ENCODE measurements around the gene WDR33.
"Not testable (repeated sequence)": the region's sequence is repeated elsewhere in the genome, so short reads cannot be mapped to it uniquely, and the experiment has no call there.

WDR33 gene

GRCh38 chr2:127810619-127811396, at the start of gene WDR33:
Gene WDR33, minus strand, starts transcription at chr2:127811171. Its CDS starts 40,190 bp downstream, at chr2:127770981.
- DNase-seq, result peak; percentile 98

DNA sequence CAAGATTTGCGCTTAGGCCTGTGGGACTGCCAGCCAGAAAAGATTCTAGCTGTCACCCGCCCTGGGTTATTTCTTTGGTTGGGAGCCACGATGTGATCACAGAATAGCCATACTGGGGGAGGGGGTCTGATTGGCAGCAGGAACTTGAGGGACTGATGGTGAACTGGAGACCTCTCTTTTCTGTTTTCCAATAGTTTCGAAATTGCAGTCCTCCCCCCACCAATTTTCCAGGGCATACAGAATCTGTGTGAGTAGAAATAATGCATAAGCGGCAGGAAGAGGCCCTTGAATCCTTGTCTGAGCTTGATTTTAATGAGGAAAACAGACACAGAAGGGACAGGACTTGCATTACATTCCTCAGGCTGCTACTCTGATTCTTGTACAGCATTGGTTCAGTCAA, 49.2 kb upstream of the WDR33 start:
- DNase-seq, result peak; percentile 37

DNA sequence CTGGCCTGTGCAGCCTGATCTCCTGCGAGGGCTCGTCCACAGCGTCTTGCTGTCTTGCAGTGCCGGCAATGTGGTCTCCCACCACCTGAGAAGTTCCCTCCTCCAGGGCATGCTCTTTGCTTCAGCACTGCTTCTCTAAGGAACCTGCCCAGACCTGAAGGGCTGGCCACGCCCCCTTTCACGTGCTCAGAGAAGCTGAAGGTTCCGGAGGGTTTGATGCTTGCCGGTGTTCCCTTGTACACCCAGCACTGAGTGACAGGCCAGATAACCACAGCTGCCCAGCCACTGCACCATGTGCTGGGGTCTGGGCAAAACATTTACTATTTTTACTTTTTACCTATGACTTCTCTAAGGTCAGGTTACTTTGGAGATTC, 48.7 kb upstream of the WDR33 start:
- peak; percentile 88 for DNase-seq

GRCh38 chr2:127857265-127857808, 46.4 kb upstream of the WDR33 start:
- DNase-seq, result peak; percentile 64

- no peak for DNase-seq
Observed at GRCh38 chr2:127853671-127854070, 42.7 kb upstream of the WDR33 start.

- no peak for DNase-seq
Observed at GRCh38 chr2:127852388-127852787, 41.4 kb upstream of the WDR33 start.

DNA sequence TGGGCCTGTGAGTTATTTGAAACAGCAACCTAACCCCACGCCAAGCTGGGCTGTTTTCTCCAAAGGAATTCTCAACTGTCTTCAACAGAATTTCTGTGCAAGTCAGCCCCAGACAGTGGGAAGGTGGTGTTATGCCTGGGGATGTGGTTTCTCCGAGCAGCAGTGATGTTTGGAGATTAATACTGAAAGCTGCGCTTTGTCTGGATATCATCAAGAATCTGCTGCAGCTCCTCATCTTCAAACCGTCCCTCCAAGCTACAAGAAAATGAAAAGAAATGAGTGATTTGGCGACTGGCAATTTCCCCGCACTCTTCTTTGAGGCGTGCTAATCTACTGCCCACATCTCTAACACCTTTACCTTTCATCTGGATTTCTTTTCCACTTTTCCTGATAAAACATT, 37.0 kb upstream of the WDR33 start:
- no peak for DNase-seq

DNA sequence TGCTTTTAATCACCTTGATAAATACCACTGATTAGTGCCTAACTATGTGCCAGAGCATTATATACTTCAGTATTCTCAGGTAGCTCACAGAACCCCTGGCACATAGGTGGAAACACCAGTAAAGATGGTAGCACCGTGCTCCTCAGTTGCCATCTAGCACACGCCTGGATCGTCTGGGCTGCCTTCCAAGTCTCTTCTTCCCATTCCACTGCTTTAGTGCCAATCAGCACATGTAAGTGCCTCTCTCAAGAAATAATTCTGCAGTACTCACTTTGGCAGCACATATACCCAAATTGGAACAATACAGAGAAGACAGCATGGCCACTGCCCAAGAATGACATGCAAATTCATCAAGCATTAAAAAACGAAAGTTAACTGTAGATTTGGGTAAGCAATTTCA, 34.0 kb upstream of the WDR33 start:
- DNase-seq, result no peak

DNA sequence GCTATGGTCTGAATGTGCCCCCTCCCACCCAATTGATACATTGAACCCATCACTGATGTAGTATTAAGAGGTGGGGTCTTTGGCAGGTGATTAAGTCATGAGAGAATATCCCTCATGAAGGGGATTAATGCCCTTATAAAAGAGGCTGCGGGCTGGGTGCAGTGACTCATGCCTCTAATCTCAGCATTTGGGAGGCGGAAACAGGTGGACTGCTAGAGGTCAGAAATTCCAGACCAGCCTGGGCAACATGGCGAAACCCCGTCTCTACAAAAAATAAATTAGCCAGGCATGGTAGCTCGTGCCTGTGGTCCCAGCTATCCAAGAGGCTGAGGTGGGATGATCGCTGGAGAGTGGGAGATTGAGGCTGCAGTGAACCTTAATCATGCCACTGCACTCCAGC, 32.7 kb upstream of the WDR33 start:
- no peak for DNase-seq

GRCh38 chr2:127841466-127842178, 30.7 kb upstream of the WDR33 start:
- no peak for DNase-seq

- DNase-seq, result no peak
Observed at GRCh38 chr2:127840893-127841292, 29.9 kb upstream of the WDR33 start.

GRCh38 chr2:127834951-127835350, 24.0 kb upstream of the WDR33 start:
- DNase-seq, result no peak

- DNase-seq, result peak; percentile 44
Observed at GRCh38 chr2:127829845-127830246, 18.9 kb upstream of the WDR33 start.

DNA sequence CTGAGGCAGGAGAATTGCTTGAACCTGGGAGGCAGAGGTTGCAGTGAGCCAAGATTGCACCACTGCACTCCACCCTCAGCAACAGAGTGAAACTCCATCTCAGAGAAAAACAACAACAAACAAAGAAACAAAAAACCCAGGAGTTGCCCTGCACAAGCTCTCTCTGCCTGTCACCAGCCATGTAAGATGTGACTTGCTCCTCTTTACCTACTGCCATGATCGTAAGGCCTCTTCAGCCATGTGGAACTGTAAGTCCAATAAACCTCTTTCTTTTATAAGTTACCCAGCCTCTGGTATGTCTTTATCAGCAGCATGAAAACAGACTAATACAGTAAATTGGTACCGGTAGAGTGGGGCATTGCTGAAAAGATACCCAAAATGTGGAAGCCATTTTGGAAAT, 15.7 kb upstream of the WDR33 start:
- not testable (repeated sequence) for DNase-seq

- peak; percentile 16 for DNase-seq
Observed at GRCh38 chr2:127826047-127826446, 15.1 kb upstream of the WDR33 start.

DNA sequence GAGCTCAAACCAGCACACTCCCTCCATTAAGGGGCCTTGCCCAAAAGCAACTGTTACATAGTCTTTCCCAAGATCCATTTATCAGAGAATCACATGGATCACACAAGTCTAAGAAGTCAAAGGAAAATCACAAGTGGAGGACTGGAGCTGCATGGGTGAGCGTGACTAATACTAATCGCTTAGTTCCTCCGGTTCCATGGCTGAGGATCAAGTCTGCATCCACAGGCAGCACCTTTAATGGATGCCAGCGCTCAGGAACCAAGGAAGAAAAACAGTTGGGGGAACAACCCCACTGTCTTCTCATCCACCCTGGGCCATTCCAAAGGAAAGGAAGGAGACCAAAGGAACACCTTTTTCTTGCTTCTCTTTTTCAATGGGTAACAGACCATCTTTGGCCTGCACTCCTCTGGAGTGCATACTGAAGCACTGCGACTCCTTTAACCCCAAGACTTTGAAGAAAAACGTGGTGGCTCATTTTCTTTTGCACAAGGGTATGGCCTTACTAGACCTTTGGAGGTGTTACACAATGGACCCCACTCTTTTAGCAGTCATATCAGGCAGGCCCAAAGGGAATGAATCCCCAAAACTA, 9.2 kb upstream of the WDR33 start:
- peak; percentile 32 for DNase-seq

DNA sequence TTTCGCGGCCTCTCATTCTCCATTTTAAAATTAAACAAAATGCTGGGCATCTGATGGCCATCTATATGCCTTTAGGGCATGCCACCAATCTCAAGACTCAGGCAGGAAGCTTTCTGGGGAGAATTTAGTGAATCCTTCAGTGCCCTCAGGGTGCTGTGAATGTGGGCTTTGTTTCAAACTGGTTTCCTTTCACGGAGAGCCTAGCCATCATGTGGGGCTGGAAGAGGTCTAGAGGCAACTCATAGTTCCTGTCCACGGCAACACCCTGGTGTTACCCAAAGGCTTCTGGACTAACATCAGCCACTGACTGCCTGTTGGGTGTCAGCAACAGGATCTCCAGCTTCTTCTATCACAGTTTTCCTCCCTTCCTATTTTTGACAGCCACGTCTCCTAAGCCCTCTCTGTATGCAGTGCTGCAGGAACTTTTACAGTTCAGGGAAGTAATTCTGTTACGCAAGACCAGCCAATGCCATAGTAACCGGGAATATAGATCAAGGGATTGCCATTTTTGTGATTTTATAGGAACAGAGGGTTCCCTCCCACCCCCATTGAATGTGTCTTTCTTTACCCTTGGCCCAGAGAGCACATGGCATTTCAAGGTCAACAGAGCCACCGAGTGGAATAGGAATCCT, 7.9 kb upstream of the WDR33 start:
- no peak for DNase-seq

GRCh38 chr2:127818241-127818640, 7.3 kb upstream of the WDR33 start:
- DNase-seq, result no peak

- no peak for DNase-seq
Observed at GRCh38 chr2:127814677-127815076, 3.7 kb upstream of the WDR33 start.

DNA sequence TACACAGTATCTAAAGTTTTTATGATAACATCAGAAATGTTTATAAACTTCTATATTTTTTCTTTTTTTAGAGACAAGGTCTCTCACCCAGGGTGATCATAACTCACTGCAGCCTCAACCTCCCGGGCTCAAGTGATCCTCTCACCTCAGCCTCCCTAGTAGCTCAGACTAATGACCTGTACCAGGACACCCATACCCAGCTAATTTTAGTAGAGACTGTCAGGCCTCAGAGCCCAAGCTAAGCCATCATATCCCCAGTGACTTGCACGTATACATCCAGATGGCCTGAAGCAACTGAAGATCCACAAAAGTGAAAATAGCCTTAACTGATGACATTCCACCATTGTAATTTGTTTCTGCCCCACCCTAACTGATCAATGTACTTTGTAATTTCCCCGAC, 1.5 kb upstream of the WDR33 start:
- DNase-seq, result not testable (repeated sequence)

GRCh38 chr2:127811397-127812321, 688 bp upstream of the WDR33 start:
- DNase-seq, result no peak

GRCh38 chr2:127810156-127810618, 784 bp downstream of the WDR33 start:
- DNase-seq, result peak; percentile 49
